ENCODE data around the gene SAMD4A.

DNA sequence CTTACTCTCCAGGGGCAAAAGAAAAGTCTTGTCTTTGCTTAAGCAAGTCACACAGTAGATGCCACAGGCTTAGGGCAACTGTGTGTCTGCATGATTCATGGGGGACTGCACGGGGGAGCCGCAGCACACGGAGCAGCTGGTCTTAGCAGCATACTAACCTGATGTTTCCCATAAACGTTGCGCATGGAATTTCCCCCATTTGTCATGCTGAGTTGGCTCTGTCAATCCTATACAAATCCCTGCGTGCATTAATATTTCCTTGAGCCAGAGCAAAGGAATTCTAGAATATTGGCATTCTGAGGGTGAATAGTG lies 71.2 kb downstream of the SAMD4A start:
- TF ChIP-seq, protein P1, sequence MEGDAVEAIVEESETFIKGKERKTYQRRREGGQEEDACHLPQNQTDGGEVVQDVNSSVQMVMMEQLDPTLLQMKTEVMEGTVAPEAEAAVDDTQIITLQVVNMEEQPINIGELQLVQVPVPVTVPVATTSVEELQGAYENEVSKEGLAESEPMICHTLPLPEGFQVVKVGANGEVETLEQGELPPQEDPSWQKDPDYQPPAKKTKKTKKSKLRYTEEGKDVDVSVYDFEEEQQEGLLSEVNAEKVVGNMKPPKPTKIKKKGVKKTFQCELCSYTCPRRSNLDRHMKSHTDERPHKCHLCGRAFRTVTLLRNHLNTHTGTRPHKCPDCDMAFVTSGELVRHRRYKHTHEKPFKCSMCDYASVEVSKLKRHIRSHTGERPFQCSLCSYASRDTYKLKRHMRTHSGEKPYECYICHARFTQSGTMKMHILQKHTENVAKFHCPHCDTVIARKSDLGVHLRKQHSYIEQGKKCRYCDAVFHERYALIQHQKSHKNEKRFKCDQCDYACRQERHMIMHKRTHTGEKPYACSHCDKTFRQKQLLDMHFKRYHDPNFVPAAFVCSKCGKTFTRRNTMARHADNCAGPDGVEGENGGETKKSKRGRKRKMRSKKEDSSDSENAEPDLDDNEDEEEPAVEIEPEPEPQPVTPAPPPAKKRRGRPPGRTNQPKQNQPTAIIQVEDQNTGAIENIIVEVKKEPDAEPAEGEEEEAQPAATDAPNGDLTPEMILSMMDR (IDR thresholded peaks at IDR 0.05) = no peak
- no peak for TF ChIP-seq EP300 (IDR thresholded peaks at IDR 0.05)

Measured in stomach (tissue), 4 donors.